ENCODE data around the gene OR13C9. TPM values are rescaled to one million over a fixed set of nuclear protein-coding genes. Genes with fewer than 3 reads are reported as not detected.

Gene OR13C9
- polyA plus RNA-seq, 4 donors, result not detected

Other genes with a start within 250 kb of the OR13C9 start
- gene OR13F1, start 113.9 kb downstream of the OR13C9 start, polyA plus RNA-seq (ENCODE audit: insufficient read length in 4 of 4), result not detected
- gene OR13C4, start 91.0 kb downstream of the OR13C9 start, polyA plus RNA-seq (ENCODE audit: insufficient read length in 4 of 4), result not detected
- gene OR13C3, start 81.3 kb downstream of the OR13C9 start, polyA plus RNA-seq (ENCODE audit: insufficient read length in 4 of 4), result not detected
- not detected for gene OR13C8, start 49.0 kb downstream of the OR13C9 start, polyA plus RNA-seq (ENCODE audit: insufficient read length in 4 of 4)
- not detected for gene OR13C5, start 18.8 kb downstream of the OR13C9 start, polyA plus RNA-seq (ENCODE audit: insufficient read length in 4 of 4)
- gene OR13C2, start 12.6 kb downstream of the OR13C9 start, polyA plus RNA-seq (ENCODE audit: insufficient read length in 4 of 4), result under 1 TPM in 2 of 4 donors, not detected in 2; 0.14 to 0.38 TPM
- gene OR13D1, start 76.3 kb upstream of the OR13C9 start, polyA plus RNA-seq (ENCODE audit: insufficient read length in 4 of 4), result not detected
- 10 to 100 TPM; 40.0 to 68.3 (median 50.7) TPM for gene NIPSNAP3A, start 129.5 kb upstream of the OR13C9 start, polyA plus RNA-seq (ENCODE audit: insufficient read length in 4 of 4)
- 10 to 100 TPM; 11.2 to 14.7 (median 12.5) TPM for gene NIPSNAP3B, start 145.9 kb upstream of the OR13C9 start, polyA plus RNA-seq (ENCODE audit: insufficient read length in 4 of 4)